Measurements from ENCODE around the gene ARX.
A peak's percentile ranks its signal among the peaks of the same experiment; 100 is the strongest.

ARX gene

DNA sequence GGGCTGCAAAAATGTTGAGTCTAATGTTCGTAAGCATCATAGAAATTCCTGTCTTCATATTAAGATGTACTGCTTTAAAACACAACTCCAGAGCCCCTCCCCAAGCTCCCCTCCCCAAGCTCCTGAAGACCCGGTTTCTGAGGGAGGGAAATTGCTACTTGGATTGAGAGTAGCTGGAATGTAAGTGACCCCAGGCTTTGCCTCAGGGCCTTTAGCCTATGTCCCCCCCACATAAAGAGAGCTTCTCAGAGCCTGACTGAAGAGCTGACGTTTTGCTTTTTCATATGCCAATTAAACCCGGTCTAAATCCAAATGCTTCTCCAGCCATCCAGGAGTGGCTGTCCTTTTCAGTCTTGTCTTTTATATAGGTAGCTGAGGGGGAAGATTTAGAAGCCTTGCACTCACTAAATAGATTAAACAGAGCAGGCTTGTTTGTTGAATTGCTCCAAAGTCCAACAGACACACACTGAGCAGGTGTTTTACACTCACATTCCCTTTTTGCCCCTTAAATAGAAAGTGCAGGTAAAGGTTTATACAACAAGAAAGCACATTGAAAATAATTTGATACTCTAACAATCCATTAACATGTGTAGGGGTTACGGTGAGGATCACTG lies 19.6 kb downstream of the ARX start:
- no peak for DNase-seq

DNA sequence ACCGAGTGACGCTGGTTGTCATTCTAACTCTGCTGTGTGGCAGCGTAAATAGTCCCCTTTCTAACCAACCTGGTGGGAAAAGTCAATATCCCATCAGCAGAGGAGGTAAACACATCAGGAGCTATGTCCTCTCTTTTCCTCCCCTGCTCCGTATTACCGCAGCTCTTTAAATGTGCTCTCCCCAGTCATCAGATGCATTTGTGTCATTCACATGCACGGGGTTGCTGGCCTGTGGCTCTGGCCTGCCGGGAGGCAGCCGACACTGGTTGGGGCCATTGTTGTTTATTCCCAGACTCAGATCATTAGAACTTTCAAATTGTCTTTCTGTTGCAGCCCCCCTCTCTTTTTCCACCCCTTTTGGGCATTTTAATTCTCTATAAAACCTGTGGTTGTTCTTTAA lies 21.9 kb downstream of the ARX start:
- DNase-seq: no peak

DNA sequence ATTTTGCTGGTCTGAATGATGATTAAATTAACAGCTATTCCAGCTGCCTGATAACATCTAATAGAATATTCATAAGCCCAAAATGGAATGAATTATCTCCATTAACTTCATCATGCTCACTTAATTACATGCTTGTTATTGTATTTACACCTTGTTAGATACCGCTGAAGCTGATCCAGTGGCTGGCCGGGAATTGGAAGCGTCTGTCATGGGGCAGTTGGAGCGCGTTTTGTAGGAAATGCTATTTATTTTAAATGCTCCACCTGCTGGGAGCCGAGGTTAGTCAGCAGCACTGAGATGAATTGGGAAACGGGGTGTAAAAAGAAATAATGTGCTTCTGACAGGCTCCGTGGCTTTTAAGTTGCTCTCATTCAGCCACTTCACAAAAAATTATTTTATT lies 25.2 kb downstream of the ARX start:
- DNase-seq: no peak

GRCh38 chrX:24988314-24988713 lies 27.5 kb downstream of the ARX start:
- no peak for DNase-seq

DNA sequence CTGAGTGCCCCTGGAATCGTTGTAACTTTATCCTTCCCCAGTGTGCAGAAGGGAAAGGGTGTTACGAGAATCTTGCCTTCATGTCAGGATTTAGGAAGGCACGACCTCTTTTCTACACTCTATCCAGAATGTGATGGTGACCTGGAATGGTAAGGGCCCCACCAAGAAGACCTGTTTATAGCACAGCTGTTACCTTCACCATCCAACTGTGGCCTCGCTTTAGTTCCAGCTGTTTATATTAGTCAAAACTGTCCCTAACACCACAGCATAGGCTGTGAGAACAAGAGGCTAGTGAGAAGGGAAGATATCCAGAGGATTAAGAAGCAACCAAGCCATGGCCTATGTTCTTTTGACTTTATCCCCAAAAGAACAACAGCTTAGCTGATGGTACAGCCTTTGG lies 28.0 kb downstream of the ARX start:
- no peak for DNase-seq

GRCh38 chrX:24985120-24985519 lies 30.6 kb downstream of the ARX start:
- no peak for DNase-seq

- DNase-seq: no peak
Observed at GRCh38 chrX:24983931-24984330, 31.8 kb downstream of the ARX start.

DNA sequence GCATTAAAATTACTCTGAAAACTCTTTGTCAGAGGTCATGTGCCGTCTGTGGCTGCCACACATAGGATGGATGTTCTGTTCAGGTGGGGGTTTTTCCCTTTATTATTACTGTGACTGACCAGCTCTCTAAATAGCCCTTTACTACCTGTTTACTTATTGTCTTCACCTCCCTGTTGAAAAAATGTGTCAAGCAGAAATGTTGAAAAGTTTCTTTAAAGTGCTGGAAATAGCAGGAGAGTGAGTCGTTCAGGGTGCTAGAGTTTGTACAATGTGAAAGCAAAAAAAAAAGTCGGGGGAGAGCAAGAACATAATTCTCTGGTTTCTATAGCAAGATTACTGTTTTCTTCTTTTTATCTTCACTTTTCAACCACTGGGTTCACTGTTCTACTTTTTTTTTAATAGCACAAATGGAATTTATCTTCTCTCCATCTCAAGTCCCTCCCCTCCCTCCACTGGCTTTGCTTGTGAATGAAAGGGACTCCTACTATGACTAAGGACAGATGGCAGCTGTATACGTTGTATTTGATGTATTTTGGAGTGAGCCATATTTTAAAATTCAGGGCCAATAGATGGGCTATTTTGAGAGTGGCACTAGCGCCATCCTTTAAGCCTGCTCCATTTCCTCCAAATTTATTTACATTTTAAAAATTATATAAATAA lies 33.3 kb downstream of the ARX start:
- no peak for DNase-seq

DNA sequence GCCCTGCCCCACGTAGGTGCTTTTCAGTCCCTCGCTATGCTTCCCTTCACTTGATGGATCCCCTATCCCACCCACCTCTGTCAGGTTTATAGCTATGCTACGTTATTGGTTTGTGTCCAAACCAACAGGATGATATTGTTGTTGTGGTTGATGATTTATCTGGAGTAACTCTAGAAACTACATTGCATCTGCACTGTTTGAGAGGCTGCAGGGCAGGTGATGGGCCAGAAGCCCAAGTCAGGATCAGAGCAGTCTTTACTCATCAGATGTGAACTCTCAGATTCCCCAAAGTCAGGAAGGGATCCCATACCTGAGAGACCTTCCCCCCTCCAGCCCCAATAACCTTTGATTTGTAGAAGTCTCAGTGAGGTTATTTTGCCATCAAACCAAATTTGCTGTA lies 34.7 kb downstream of the ARX start:
- DNase-seq: no peak

GRCh38 chrX:24979081-24979480 lies 36.7 kb downstream of the ARX start:
- peak; percentile 4 for DNase-seq

DNA sequence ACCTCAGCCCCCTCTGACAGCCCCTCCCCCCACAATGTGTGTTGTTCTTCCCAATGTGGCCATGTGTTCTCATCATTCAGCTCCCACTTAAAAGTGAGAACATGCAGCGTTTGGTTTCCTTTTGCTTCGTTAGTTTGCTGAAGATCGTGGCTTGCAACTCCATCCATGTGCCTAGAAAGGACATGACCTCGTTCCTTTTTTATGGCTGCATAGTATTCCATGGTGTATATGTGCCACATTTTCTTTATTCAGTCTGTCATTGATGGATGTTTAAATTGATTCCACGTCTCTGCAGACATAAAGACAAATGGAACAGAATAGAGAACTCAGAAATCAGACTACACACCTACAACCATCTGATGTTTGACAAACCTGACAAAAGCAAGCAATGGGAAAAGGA lies 46.0 kb downstream of the ARX start:
- DNase-seq: no peak

GRCh38 chrX:24965372-24965771 lies 50.4 kb downstream of the ARX start:
- no peak for DNase-seq

DNA sequence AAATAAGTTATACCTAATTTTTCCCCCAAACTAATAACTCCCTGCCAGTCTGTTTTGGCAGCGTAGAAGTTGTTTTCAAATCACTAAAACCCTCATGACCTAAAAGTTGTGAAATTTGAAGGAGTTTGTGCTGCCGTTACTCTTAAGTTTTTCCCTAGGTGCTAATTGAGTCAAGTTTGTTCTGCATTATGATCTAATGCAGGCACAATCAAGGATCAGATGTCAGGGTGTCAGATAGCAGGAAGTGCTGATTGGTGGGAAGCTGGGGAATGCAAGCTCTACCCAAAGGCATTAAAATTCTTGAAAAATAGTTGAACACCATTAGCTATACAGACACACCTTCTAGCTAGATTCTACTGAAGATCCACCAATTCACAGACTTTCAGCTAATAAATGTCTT lies 51.9 kb downstream of the ARX start:
- DNase-seq: no peak

DNA sequence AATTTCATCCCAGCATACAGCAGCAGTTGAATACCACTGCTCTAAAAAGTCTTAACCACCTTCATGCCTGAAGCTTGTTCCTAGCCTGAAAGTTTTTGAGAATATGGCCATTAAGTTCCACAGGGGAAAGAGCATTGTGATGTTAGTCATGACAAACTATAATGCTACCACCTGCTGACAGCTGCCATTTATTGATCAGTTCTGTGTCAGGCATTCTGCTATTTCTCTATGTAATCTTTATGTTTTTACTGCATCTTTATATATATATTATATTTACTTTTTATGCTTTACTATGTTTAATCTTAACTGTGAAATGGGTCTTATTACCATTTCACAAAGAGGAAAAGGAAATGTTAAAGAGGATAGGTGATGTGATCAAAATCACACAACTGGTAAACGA lies 54.0 kb downstream of the ARX start:
- no peak for DNase-seq

- peak; percentile 14 for DNase-seq
Observed at GRCh38 chrX:24956828-24957227, 58.9 kb downstream of the ARX start.

DNA sequence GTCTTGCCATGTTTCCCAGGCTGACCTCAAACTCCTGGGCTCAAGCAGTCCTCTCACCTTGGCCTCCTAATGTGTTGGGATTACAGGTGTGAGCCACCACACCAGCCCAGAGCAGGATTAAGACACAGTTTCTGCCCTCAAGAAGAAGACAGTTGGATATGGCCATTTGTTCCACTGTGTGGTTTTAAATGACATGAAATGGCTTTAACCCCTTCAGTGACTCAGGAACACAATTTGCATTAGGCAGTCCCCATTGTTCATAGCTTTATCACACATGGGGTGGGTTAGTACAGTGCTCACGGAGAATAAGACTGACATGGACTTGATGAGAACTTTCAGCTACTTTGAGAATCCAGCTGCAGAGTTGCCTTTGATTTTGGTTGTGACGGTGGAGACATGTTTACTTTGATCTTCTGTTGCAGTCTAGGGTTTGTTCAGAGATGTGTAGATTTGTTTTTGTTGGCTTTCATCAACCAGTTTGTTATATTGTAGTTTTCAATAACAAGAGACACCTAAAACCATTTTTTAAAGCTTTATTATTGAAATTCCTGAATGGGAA lies 60.3 kb downstream of the ARX start:
- DNase-seq: no peak

DNA sequence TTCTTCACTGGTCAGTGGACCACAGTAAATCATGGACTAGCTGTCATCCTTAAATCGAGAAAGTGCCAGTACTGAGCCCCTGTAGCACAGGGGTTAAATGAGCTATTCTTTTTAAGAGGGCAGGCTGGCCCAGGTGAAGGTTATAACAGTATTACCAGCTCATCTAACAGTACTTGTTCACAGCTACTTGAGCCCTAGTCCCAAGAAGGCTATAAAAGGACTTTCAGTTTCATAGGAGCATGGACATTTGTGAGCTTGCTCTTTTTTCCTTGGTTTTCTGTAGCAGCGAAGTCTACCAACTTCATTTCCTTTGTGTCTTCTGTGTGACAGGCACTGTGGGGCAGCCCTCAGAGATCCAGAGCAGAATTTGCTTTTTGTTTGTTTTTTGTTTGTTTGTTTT lies 61.0 kb downstream of the ARX start:
- no peak for DNase-seq
